Upper lobe of left lung (tissue), 6 donors: ENCODE measurements around the gene PRKG1. TPM values are rescaled to one million over a fixed set of nuclear protein-coding genes. Genes with fewer than 3 reads are reported as not detected.

Source experiments
- ATAC-seq, 2 donors: fragments of 200-7000 bp; cut with Tn5 transposase; one replicate each; pipeline ENCODE4 v1.9.1; 2022; ENCODE audit warnings: mild to moderate bottlenecking in 2 of 2, moderate library complexity in 2 of 2; ENCODE audit not compliant: low FRiP score in 2 of 2
- DNase-seq, 2 donors: peaks; one replicate each; pipeline ENCODE4 v3.0.0-alpha.2; 2019 to 2020
- H3K27ac ChIP-seq, 4 donors: fragments of 200-600 bp; sonication (generic); one replicate each; pipeline ENCODE4 v1.5.1; 2016 to 2019
- H3K27me3 ChIP-seq, 4 donors: fragments of 200-600 bp; sonication (generic); one replicate each; pipeline ENCODE4 v1.5.1; 2017 to 2019
- H3K36me3 ChIP-seq, 4 donors: fragments of 200-600 bp; sonication (generic); one replicate each; pipeline ENCODE4 v1.5.1; 2016 to 2019
- H3K4me1 ChIP-seq, 4 donors: fragments of 200-600 bp; sonication (generic); one replicate each; pipeline ENCODE4 v1.5.1; 2018 to 2019
- H3K4me3 ChIP-seq, 4 donors: fragments of 200-600 bp; sonication (generic); one replicate each; pipeline ENCODE4 v1.5.1; 2017 to 2019; ENCODE audit warnings: mild to moderate bottlenecking in 2 of 4, moderate library complexity in 1 of 4
- H3K9me3 ChIP-seq, 4 donors: fragments of 200-600 bp; sonication (generic); one replicate each; pipeline ENCODE4 v1.5.1; 2018 to 2019
- CTCF ChIP-seq, 6 experiments: fragments of 450-650 bp in 4 of 6; fragments of 200-600 bp in 2 of 6; sonication (generic) in 2 of 6; IDR thresholded peaks; one replicate each; pipeline ENCODE4 v1.5.1; 2016 to 2019; ENCODE audit warnings: antibody characterized with exemption in 6 of 6
- EP300 ChIP-seq, 4 donors: sonication (generic); formaldehyde crosslinking; IDR thresholded peaks; one replicate each; pipeline ENCODE4 v1.5.1; 2017; ENCODE audit warnings: antibody characterized with exemption in 4 of 4, control low read depth in 2 of 4
- POLR2A ChIP-seq, 4 donors: fragments of 450-650 bp; IDR thresholded peaks; one replicate each; pipeline ENCODE4 v1.5.1; 2016 to 2017; ENCODE audit warnings: antibody characterized with exemption in 4 of 4, mild to moderate bottlenecking in 2 of 4
- POLR2AphosphoS5 ChIP-seq, 2 donors: sonication (generic); formaldehyde crosslinking; IDR thresholded peaks; one replicate each; pipeline ENCODE4 v1.5.1; 2017; ENCODE audit warnings: antibody characterized with exemption in 2 of 2
- WGBS, 2 donors: methylation state at CpG; one replicate each; pipeline ENCODE4 v1.1.5; 2017 to 2018; 5-methylcytosine and 5-hydroxymethylcytosine counted together
- total RNA-seq, 6 donors: library from RNA; depleted of rRNA in 4 of 6; stranded (reverse); fragments of >200 nt in 4 of 6; gene quantifications; one replicate each; pipeline versions ENCODE4 v1.1.0 to v1.2.1, GENCODE V29; 2016 to 2021
- donor health status: DM: no; HTN: no; CAD: no; lungs with moderate emphysema.
- donor health status: DM: no; HTN: yes; CAD: no; lungs with severe emphysema.

The PRKG1 gene
- total RNA-seq, 6 donors from 2014 or later: 12.9 to 43.0 (median 25.0) TPM

DNA sequence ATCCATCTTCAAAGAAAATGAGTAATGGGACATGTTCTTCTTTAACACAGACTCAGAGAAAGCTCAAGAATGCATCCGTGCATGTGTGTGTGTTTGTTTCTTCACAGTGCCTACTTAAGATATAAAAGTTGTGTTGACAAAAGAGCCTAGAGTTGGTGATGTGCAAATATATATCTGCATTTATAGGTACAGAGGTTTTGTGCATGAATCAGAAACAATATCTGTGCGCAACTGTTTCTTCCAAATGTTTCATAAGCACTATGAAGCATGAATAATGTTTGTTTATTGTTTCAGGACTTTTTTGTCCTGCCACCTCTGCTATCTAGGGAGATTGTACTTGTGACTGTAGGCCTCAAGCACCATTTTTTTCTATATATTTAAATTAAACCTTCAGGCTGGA, 395.4 kb downstream of the PRKG1 start:
- WGBS, 2 donors: 90 to 91% methylated on average over 2 of the region's 2 CpGs
- no peaks in the 10 kb centered on the region for H3K36me3 ChIP-seq
- H3K27me3 ChIP-seq: no peaks in the 10 kb centered on the region
- ATAC-seq: no peak
- H3K27ac ChIP-seq: no peak overlapping the region
- no peak overlapping the region for H3K4me3 ChIP-seq
- H3K4me1 ChIP-seq: peaks cover 0 to 5% (median 1%) of the 10 kb centered on the region in 4 donors
- TF ChIP-seq POLR2A (IDR thresholded peaks at IDR 0.05) (no peak), CTCF (IDR thresholded peaks at IDR 0.05) (no peak), EP300 (IDR thresholded peaks at IDR 0.05) (no peak), POLR2AphosphoS5 (IDR thresholded peaks at IDR 0.05) (no peak)
- no peaks in the 10 kb centered on the region for H3K9me3 ChIP-seq
- DNase-seq: no peak

- peaks cover 0 to 5% (median 1%) of the 10 kb centered on the region in 4 donors for H3K4me1 ChIP-seq
- H3K27me3 ChIP-seq: no peaks in the 10 kb centered on the region
- WGBS, 2 donors: 60 to 82% methylated on average over 4 of the region's 4 CpGs
- no peak overlapping the region for H3K4me3 ChIP-seq
- ATAC-seq: no peak
- no peak overlapping the region for H3K27ac ChIP-seq
- TF ChIP-seq POLR2AphosphoS5 (IDR thresholded peaks at IDR 0.05) (no peak), CTCF (IDR thresholded peaks at IDR 0.05) (no peak), POLR2A (IDR thresholded peaks at IDR 0.05) (no peak), EP300 (IDR thresholded peaks at IDR 0.05) (no peak)
- no peaks in the 10 kb centered on the region for H3K9me3 ChIP-seq
- H3K36me3 ChIP-seq: no peaks in the 10 kb centered on the region
- DNase-seq: no peak
Observed at GRCh38 chr10:51471271-51471670, 397.0 kb downstream of the PRKG1 start.

DNA sequence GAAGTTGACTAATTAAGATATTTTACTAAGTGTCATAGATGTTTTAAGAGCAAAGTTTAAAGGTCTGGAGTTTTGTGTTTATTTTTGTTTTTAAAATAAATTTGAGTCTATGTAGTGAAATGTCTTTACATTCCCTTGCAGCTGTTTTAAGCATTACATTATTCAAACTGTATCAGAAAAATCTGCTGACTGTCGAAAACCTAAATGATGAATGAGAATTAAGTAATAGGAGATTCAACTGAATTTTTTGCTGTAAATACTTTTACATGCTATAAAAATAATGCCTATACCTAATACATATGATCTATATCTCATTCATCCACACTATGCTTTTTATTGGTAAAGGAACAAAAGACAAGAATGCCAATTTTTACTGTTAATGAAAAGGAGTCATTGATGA, 397.9 kb downstream of the PRKG1 start:
- H3K36me3 ChIP-seq: no peaks in the 10 kb centered on the region
- H3K27ac ChIP-seq: no peak overlapping the region
- no peaks in the 10 kb centered on the region for H3K27me3 ChIP-seq
- H3K9me3 ChIP-seq: no peaks in the 10 kb centered on the region
- H3K4me3 ChIP-seq: no peak overlapping the region
- 46 to 80% methylated on average over 1 of the region's 1 CpG for WGBS, 2 donors
- ATAC-seq (no peak), DNase-seq (no peak)
- peaks cover 0 to 3% (median under 1%) of the 10 kb centered on the region in 4 donors for H3K4me1 ChIP-seq
- no peak for TF ChIP-seq POLR2AphosphoS5 (IDR thresholded peaks at IDR 0.05)
- TF ChIP-seq EP300 (IDR thresholded peaks at IDR 0.05): no peak
- no peak for TF ChIP-seq POLR2A (IDR thresholded peaks at IDR 0.05)
- no peak for TF ChIP-seq CTCF (IDR thresholded peaks at IDR 0.05)

- Histone ChIP-seq H3K4me1 (no peaks in the 10 kb centered on the region), H3K9me3 (no peaks in the 10 kb centered on the region), H3K27me3 (no peaks in the 10 kb centered on the region), H3K36me3 (no peaks in the 10 kb centered on the region), H3K4me3 (no peak overlapping the region), H3K27ac (no peak overlapping the region)
- DNase-seq (no peak), ATAC-seq (no peak)
- TF ChIP-seq POLR2A (IDR thresholded peaks at IDR 0.05): no peak
- 89 to 97% methylated on average over 3 of the region's 3 CpGs for WGBS, 2 donors
Observed at GRCh38 chr10:51479711-51480110, 405.4 kb downstream of the PRKG1 start.

GRCh38 chr10:51485668-51486067, 411.4 kb downstream of the PRKG1 start:
- H3K4me1 ChIP-seq: no peaks in the 10 kb centered on the region
- no peaks in the 10 kb centered on the region for H3K27me3 ChIP-seq
- DNase-seq (no peak), ATAC-seq (no peak)
- H3K4me3 ChIP-seq: no peak overlapping the region
- TF ChIP-seq EP300 (IDR thresholded peaks at IDR 0.05): no peak
- no peak for TF ChIP-seq POLR2A (IDR thresholded peaks at IDR 0.05)
- no peak for TF ChIP-seq CTCF (IDR thresholded peaks at IDR 0.05)
- no peak for TF ChIP-seq POLR2AphosphoS5 (IDR thresholded peaks at IDR 0.05)
- H3K27ac ChIP-seq: no peak overlapping the region
- 93 to 94% methylated on average over 5 of the region's 5 CpGs for WGBS, 2 donors
- H3K36me3 ChIP-seq: no peaks in the 10 kb centered on the region
- no peaks in the 10 kb centered on the region for H3K9me3 ChIP-seq
